Peyer's patch (tissue), 4 donors: Measurements from ENCODE around the gene SERINC1.

Experiments
- CTCF ChIP-seq, 6 experiments: fragments of 450-650 bp in 4 of 6; fragments of 200-600 bp in 2 of 6; sonication (generic) in 1 of 6; IDR thresholded peaks; one replicate each; pipeline ENCODE4 v1.5.1; 2017 to 2019; ENCODE audit warnings: antibody characterized with exemption in 6 of 6, mild to moderate bottlenecking in 3 of 6, moderate library complexity in 1 of 6
- POLR2A ChIP-seq, 2 donors: fragments of 450-650 bp; IDR thresholded peaks; one replicate each; pipeline ENCODE4 v1.5.1; 2017; ENCODE audit warnings: antibody characterized with exemption in 2 of 2, mild to moderate bottlenecking in 2 of 2, moderate library complexity in 2 of 2

GRCh38 chr6:122501475-122501874 lies 29.9 kb upstream of the SERINC1 start:
- TF ChIP-seq CTCF (IDR thresholded peaks at IDR 0.05) (no peak), POLR2A (IDR thresholded peaks at IDR 0.05) (no peak)
